Liver (tissue), 9 donors: ENCODE measurements around the gene BTNL2. TPM values are rescaled to one million over a fixed set of nuclear protein-coding genes. Genes with fewer than 3 reads are reported as not detected.

Experiments used
- DNase-seq: peaks from one replicate; pipeline ENCODE4 v3.0.0-alpha.2; 2017; ENCODE audit warnings: low spot score
- H3K27ac ChIP-seq, 2 donors: one replicate each; pipeline ENCODE4 v1.7.0; 2013; ENCODE audit warnings: inconsistent platforms in 2 of 2, low read length in 2 of 2, control low read depth in 1 of 2, low read depth in 1 of 2, mild to moderate bottlenecking in 1 of 2
- H3K27me3 ChIP-seq, 4 donors: one replicate each; pipeline versions ENCODE4 v1.6.1 to v1.7.0; 2013; ENCODE audit warnings: low read length in 3 of 4, inconsistent platforms in 1 of 4, mild to moderate bottlenecking in 1 of 4, moderate library complexity in 1 of 4; ENCODE audit not compliant: control insufficient read depth in 4 of 4, insufficient read depth in 4 of 4
- H3K36me3 ChIP-seq, 4 donors: one replicate each; pipeline versions ENCODE4 v1.6.1 to v1.7.0; 2013; ENCODE audit warnings: low read length in 3 of 4, mild to moderate bottlenecking in 3 of 4, low read depth in 1 of 4, moderate library complexity in 1 of 4; ENCODE audit not compliant: control insufficient read depth in 4 of 4, insufficient read depth in 3 of 4
- H3K4me1 ChIP-seq, 4 donors: one replicate each; pipeline versions ENCODE4 v1.6.1 to v1.7.0; 2013; ENCODE audit warnings: low read length in 3 of 4, mild to moderate bottlenecking in 3 of 4, moderate library complexity in 1 of 4; ENCODE audit not compliant: control insufficient read depth in 4 of 4, insufficient read depth in 4 of 4
- H3K4me3 ChIP-seq, 3 donors: one replicate each; pipeline versions ENCODE4 v1.6.1 to v1.7.0; 2013; ENCODE audit warnings: low read length in 3 of 3, control low read depth in 1 of 3, low read depth in 1 of 3, mild to moderate bottlenecking in 1 of 3
- H3K9ac ChIP-seq, 2 donors: one replicate each; pipeline ENCODE4 v1.7.0; 2013; ENCODE audit warnings: low read length in 2 of 2, mild to moderate bottlenecking in 2 of 2, moderate library complexity in 2 of 2, control low read depth in 1 of 2, low read depth in 1 of 2
- H3K9me3 ChIP-seq, 4 donors: one replicate each; pipeline versions ENCODE4 v1.6.1 to v1.7.0; 2013; ENCODE audit warnings: low read length in 3 of 4; ENCODE audit not compliant: control insufficient read depth in 4 of 4
- ATF3 ChIP-seq: IDR thresholded peaks from 2 replicates; pipeline ENCODE4 v1.6.1; 2016; ENCODE audit warnings: antibody characterized with exemption
- CTCF ChIP-seq: fragments of 150-350 bp; IDR thresholded peaks from 2 replicates; pipeline ENCODE4 v1.5.1; 2017; ENCODE audit warnings: improper control_type of control experiment, low read depth, low read length; ENCODE audit not compliant: missing input control
- EGR1 ChIP-seq, 2 donors: IDR thresholded peaks; 2 replicates each; pipeline ENCODE4 v1.6.1; 2016 to 2018; ENCODE audit warnings: antibody characterized with exemption in 2 of 2, low read depth in 2 of 2
- FOXA1 ChIP-seq: IDR thresholded peaks from 2 replicates; pipeline ENCODE4 v1.6.1; 2016; ENCODE audit warnings: antibody characterized with exemption
- FOXA2 ChIP-seq: IDR thresholded peaks from 2 replicates; pipeline ENCODE4 v1.6.1; 2016; ENCODE audit warnings: antibody characterized with exemption
- GABPA ChIP-seq, 2 donors: IDR thresholded peaks in 1 of 2; conservative IDR thresholded peaks in 1 of 2; 2 replicates each; pipeline ENCODE4 v1.6.1; 2016; ENCODE audit warnings: antibody characterized with exemption in 2 of 2, mild to moderate bottlenecking in 1 of 2, moderate library complexity in 1 of 2
- HNF4G ChIP-seq: IDR thresholded peaks from 2 replicates; pipeline ENCODE4 v1.6.1; 2016; ENCODE audit warnings: antibody characterized with exemption
- JUND ChIP-seq, 2 donors: IDR thresholded peaks; 2 replicates each; pipeline ENCODE4 v1.6.1; 2016; ENCODE audit warnings: antibody characterized with exemption in 2 of 2
- NR2F2 ChIP-seq: IDR thresholded peaks from 2 replicates; pipeline ENCODE4 v1.6.1; 2016; ENCODE audit warnings: antibody characterized with exemption
- RAD21 ChIP-seq, 2 donors: IDR thresholded peaks; 2 replicates each; pipeline ENCODE4 v1.6.1; 2016; ENCODE audit warnings: antibody characterized with exemption in 2 of 2, mild to moderate bottlenecking in 2 of 2
- REST ChIP-seq: IDR thresholded peaks from 2 replicates; pipeline ENCODE4 v1.6.1; 2016; ENCODE audit warnings: antibody characterized with exemption, mild to moderate bottlenecking
- RXRA ChIP-seq, 2 donors: IDR thresholded peaks; 2 replicates each; pipeline ENCODE4 v1.6.1; 2017 to 2018; ENCODE audit warnings: antibody characterized with exemption in 2 of 2, mild to moderate bottlenecking in 1 of 2
- SP1 ChIP-seq: IDR thresholded peaks from 2 replicates; pipeline ENCODE4 v1.6.1; 2018; ENCODE audit warnings: antibody characterized with exemption, mild to moderate bottlenecking
- TAF1 ChIP-seq: conservative IDR thresholded peaks from 2 replicates; pipeline ENCODE4 v1.6.1; 2016; ENCODE audit warnings: antibody characterized with exemption, mild to moderate bottlenecking
- YY1 ChIP-seq: IDR thresholded peaks from 2 replicates; pipeline ENCODE4 v1.6.1; 2016; ENCODE audit warnings: antibody characterized with exemption, mild to moderate bottlenecking
- ZBTB33 ChIP-seq: IDR thresholded peaks from 2 replicates; pipeline ENCODE4 v1.6.1; 2016; ENCODE audit warnings: antibody characterized with exemption
- WGBS: extraction: QIAGEN DNeasy Blood & Tissue Kit; methylation state at CpG from one replicate; pipeline ENCODE4 v1.1.7; 2013; 5-methylcytosine and 5-hydroxymethylcytosine counted together
- polyA plus RNA-seq, 2 donors: library from polyadenylated mRNA; stranded (reverse) in 1 of 2; unstranded in 1 of 2; fragments of 200-250 nt in 1 of 2; fragments of >200 nt in 1 of 2; fragmentation: Nextera tagmentation in 1 of 2; extraction: Ambion mirVana in 1 of 2; gene quantifications; one replicate each; pipeline versions ENCODE4 v1.2.1 to v1.2.3, GENCODE V29; 2013 to 2015
- total RNA-seq, 2 donors: library from RNA; depleted of rRNA; stranded (reverse); fragments of >200 nt; gene quantifications; one replicate each; pipeline ENCODE4 v1.2.3, GENCODE V29; 2014
- TF ChIP-seq, protein P1 (sequence below): IDR thresholded peaks from 2 replicates; pipeline ENCODE4 v1.6.1; 2016; ENCODE audit warnings: antibody characterized with exemption
- donor health status: healthy.
- donor health status: healthy.
- donor health status: healthy.
- donor health status: healthy.
- donor health status: healthy.

The BTNL2 gene
- total and polyA plus RNA-seq, 4 donors, result not detected

- Histone ChIP-seq H3K36me3 (no peaks in the 10 kb centered on the region), H3K27me3 (no peaks in the 10 kb centered on the region), H3K4me3 (no peak overlapping the region), H3K4me1 (no peaks in the 10 kb centered on the region), H3K9me3 (no peaks in the 10 kb centered on the region), H3K9ac (no peak overlapping the region), H3K27ac (no peak overlapping the region)
- TF ChIP-seq HNF4G (no peak), REST (no peak), FOXA2 (no peak), GABPA (IDR thresholded peaks at IDR 0.05 in 1 of 2, conservative IDR thresholded peaks at IDR 0.05 in 1 of 2) (no peak), TAF1 (no peak), YY1 (no peak), JUND (IDR thresholded peaks at IDR 0.05) (no peak), RXRA (IDR thresholded peaks at IDR 0.05) (no peak), EGR1 (IDR thresholded peaks at IDR 0.05; ENCODE audit: low read depth in 2 of 2) (no peak), RAD21 (IDR thresholded peaks at IDR 0.05) (no peak), CTCF (no peak), FOXA1 (no peak), ATF3 (no peak)
- TF ChIP-seq, protein P1, sequence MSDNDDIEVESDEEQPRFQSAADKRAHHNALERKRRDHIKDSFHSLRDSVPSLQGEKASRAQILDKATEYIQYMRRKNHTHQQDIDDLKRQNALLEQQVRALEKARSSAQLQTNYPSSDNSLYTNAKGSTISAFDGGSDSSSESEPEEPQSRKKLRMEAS, result no peak
- WGBS, result 77% methylated on average over 2 of the region's 2 CpGs
- DNase-seq, result no peak
Observed at GRCh38 chr6:32444433-32444832, 37.5 kb upstream of the BTNL2 start.

- no peak for DNase-seq
- WGBS, result 64% methylated on average over 8 of the region's 8 CpGs
- H3K27me3 ChIP-seq, result peaks cover 0 to 1% (median 0%) of the 10 kb centered on the region in 4 donors
- no peaks in the 10 kb centered on the region for H3K9me3 ChIP-seq
- H3K4me1 ChIP-seq, result no peaks in the 10 kb centered on the region
- H3K36me3 ChIP-seq, result no peaks in the 10 kb centered on the region
- no peak overlapping the region for H3K4me3 ChIP-seq
- no peak overlapping the region for H3K9ac ChIP-seq
- no peak overlapping the region for H3K27ac ChIP-seq
- TF ChIP-seq RXRA (IDR thresholded peaks at IDR 0.05) (no peak), HNF4G (no peak), NR2F2 (no peak), CTCF (no peak), SP1 (no peak), ATF3 (no peak), FOXA1 (no peak), EGR1 (IDR thresholded peaks at IDR 0.05; ENCODE audit: low read depth in 2 of 2) (no peak), ZBTB33 (no peak), GABPA (IDR thresholded peaks at IDR 0.05 in 1 of 2, conservative IDR thresholded peaks at IDR 0.05 in 1 of 2) (no peak)
- TF ChIP-seq, protein P1, result no peak
Observed at GRCh38 chr6:32442977-32443552, 36.1 kb upstream of the BTNL2 start.
